IPS-18c (cell line): ENCODE data around the gene GPX4.
"Not testable (repeated sequence)": the region's sequence is repeated elsewhere in the genome, so short reads cannot be mapped to it uniquely, and the experiment has no call there.

Experiments used
- H3K4me3 ChIP-seq: 2 replicates; pipeline ENCODE4 v1.7.0; 2013; ENCODE audit warnings: low read depth, mild to moderate bottlenecking, low read length, moderate library complexity; ENCODE audit not compliant: insufficient read depth
- H3K9me3 ChIP-seq: one replicate; pipeline ENCODE4 v1.6.1; 2013; ENCODE audit warnings: mild to moderate bottlenecking, low read length, moderate library complexity; ENCODE audit not compliant: control insufficient read depth, insufficient read depth

GPX4 gene

DNA sequence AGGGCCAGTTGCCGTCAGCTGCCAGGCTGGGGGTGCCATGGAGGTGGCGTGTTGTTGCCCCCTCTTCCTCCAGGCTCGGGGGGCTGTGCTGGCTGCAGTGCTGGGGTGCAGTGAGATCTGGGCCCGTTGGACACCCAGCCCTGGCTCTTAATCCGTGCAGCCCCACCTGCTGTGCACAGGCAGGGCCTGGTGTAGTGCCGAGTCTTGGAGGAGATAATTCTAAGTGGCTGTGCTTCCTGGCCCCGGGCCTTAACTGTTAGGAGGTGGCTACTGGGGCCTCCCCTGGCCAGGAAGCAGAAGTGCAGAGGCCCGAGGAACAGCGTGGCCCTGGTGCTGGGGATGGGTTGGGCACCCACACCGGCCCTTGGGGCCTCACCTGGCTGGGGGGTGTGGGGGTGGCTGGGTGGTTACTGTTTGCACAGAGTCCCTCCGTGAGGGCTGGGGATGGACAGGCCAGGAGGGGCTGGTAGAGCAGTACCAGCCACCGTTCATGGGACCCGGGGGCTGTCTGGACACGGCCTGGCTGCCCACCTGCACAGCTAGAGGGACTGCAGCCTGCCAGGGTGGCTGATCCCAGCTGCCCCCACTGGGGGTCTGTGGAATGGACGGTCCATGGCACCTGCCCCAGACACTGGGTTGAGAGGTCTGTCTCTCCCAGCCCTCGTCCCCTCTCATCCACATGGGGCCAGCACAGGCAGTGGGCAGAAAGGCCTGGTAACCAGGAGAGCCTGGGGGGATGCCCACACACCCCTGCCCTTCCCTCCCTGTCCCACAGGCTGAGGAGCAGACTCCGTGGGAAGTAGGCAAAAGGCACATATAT lies 3.3 kb downstream of the GPX4 start:
- Histone ChIP-seq H3K4me3 (no peak overlapping the region), H3K9me3 (no peaks in the 10 kb centered on the region)

DNA sequence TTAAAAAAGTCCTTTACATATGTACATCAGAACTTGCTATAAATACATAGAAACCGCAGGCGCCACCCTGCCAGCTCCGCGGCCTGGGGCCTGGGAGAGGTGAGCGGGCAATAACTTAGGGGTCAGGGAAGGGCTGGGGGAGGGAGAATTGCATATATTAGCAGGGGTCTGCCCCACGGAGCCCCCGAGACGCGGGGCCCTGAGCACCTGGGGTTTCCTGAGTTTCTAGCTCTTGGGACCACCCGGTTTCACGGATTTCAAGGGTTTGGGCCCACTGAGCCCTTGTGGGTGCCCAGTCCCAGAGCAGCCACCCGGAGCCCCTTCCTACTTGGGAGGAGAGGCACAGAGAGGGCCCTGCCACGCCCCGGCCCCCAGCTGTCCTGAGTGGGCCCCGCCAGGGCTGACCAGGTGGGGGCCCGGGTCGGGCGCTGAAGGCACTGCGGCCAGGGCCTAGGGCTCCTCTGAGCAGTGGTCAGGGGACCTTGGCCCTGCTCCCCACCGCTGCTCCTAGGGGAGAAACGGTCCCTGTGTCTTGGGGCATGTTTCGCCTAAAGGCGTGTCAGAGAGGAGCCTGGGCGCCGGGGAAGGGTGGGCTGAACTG lies 4.0 kb downstream of the GPX4 start:
- H3K4me3 ChIP-seq = no peak overlapping the region
- H3K9me3 ChIP-seq = no peaks in the 10 kb centered on the region

DNA sequence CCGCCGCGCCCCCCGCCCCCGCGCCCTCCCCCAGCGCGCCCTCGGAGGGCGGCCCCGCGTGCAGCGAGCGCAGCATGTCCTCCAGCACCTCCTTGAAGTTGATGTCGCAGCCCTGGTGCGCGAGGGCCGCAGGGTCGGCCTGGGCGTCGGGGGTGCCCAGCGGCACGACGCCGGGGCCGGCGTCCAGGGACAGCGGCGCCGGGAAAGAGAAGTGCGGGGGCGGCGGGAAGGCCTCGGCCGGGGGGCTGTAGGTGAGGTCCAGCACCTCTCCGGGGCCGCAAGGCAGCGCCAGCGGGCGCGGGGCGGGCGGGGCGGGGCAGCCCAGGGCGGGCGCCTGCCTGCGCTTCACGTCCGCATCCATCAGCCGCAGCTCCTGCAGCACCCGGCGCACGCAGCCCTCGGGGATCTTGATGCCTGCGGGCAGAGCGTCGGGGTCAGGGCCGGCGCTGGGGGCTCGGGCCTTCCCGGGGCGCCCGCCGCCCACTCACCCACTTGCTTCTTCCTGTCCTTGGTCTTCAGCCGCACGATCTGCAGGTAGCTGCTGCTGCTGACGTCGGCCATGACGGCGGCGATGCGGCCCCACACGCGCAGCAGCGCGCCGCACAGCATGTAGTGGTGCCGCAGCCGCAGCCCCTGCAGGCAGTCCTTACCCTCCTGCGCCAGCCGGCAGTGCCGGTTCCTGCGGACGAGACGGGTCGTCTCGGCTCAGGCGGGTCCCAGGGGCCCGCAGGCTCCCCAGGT lies 4.7 kb downstream of the GPX4 start:
- no peaks in the 10 kb centered on the region for H3K9me3 ChIP-seq
- no peak overlapping the region for H3K4me3 ChIP-seq

DNA sequence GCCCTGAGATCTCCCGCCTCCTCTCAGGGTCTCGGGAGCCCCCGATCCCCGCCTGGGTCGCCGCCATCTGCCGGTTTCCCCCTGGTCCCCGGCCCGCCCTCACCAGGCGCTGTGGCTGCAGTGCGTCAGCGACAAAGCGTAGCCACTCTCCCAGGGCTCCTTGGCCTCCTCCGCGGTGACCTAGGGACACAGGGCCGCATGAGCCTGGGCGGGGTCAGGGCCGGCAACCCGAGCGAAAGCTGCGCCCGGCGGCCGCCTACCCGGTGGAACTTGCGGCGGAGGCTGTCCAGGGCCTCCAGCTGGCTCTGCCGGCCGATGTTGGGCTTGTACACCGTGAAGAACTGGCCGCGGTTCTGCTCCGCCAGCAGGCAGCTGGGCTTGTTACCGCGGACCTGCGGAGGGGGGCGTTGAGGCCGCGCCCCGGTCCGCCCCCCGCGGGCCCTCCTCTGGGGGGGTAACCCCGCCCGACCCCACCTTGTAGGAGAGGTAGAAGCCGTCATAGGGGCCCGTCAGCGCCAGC lies 5.3 kb downstream of the GPX4 start:
- Histone ChIP-seq H3K4me3 (no peak overlapping the region), H3K9me3 (no peaks in the 10 kb centered on the region)

DNA sequence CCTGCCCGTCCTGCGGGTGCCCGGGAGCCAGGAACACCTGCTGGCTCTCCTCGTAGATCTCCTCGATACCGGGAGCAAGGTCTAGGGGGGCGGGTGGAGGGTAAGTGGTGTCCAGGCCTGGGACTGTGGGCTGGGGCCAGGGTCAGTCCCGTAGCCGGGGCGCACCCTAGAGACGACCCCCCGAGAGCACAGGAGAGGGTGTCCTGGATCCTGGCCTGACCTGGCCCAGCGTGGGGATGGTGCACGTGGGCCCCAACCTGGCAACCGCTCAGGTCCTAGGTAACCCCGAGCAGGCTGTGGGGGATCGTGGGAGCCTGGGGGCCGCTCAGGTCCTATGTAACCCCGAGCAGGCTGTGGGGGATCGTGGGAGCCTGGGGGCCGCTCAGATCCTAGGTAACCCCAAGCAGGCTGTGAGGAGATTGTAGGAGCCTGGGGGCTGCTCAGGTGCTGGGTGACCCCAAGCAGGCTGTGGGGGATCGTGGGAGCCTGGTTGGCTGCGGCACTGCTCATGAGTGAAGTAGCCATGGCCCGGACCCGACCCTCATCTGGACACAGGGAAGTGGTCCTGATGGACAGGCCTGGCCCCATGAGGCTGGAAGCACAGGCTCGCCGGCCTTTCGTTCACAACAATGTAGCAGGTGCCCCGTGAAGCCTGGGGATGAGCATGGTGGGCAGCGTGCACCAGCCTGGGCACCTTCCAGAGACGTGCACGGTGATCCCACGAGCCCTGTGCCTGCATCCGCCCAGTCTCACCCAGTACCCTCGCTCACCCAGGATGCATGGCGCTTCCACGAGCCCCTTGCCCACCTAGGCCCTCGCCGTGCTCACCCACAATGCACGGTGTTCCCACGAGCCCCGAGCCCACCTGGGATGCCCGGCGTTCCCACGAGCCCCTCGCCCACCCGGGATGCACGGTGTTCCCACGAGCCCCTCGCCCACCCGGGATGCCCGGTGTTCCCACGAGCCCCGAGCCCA lies 6.2 kb downstream of the GPX4 start:
- Histone ChIP-seq H3K4me3 (no peak overlapping the region), H3K9me3 (no peaks in the 10 kb centered on the region)

GRCh38 chr19:1110809-1111640 lies 7.2 kb downstream of the GPX4 start:
- H3K9me3 ChIP-seq = no peaks in the 10 kb centered on the region
- H3K4me3 ChIP-seq = no peak overlapping the region

DNA sequence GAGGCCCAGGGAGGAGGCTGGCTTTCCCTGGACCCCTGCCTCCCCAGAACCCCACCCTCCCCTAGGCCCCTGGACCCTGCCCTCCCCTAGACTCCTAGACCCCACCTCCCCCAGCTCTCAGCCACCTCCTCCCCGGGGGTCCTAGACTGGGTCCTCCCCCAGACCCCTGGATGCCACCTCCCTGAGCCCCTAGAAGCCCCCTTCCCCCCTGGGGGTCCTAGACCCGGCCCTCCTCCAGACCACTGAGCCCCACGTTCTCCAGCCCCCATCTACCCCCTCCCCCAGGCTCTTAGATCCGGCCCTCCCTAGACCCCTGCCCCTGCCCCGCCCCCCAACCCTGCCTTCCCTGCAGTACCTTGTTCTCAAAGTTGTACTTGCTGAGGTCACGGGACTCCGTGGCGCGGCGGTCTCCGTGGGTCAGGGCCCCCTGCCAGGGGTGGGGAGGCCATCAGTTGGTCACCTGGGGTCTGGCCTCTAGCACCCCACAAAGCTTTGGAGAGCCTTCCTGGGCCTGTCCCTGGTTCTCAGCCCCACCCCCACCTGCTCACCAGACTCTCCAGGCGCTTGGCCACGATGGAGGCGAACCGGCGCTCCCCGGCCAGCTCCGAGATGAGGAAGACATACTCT lies 8.0 kb downstream of the GPX4 start:
- Histone ChIP-seq H3K9me3 (no peaks in the 10 kb centered on the region), H3K4me3 (no peak overlapping the region)

- Histone ChIP-seq H3K9me3 (no peaks in the 10 kb centered on the region), H3K4me3 (no peak overlapping the region)
Measured at GRCh38 chr19:1112268-1113029, 8.7 kb downstream of the GPX4 start.

- no peak overlapping the region for H3K4me3 ChIP-seq
- no peaks in the 10 kb centered on the region for H3K9me3 ChIP-seq
Measured at GRCh38 chr19:1113030-1113985, 9.5 kb downstream of the GPX4 start.

DNA sequence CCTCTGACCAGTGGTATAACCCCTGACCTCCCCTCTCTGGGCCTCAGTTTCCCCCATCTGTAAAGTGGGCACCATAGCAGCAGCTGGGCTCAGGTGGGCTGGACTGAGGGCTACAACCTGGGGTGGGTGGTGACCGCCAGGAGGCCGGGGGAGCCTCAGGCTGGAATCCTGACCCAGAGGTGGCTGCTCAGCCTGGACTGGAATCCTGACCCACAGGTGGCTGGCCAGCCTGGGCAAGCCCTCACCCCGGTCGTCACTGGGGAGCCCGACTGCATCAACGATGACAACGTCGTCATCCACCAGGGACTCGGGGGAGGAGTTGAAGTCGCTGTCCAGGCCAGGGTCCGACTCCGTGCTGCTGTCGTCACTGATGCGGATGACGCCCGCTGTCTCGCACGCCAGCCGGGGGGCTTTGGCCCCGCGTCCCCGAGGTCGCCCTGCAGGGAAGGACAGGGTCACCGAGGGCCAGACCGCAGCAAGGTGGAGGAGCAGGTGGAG lies 10.2 kb downstream of the GPX4 start:
- no peak overlapping the region for H3K4me3 ChIP-seq
- no peaks in the 10 kb centered on the region for H3K9me3 ChIP-seq

DNA sequence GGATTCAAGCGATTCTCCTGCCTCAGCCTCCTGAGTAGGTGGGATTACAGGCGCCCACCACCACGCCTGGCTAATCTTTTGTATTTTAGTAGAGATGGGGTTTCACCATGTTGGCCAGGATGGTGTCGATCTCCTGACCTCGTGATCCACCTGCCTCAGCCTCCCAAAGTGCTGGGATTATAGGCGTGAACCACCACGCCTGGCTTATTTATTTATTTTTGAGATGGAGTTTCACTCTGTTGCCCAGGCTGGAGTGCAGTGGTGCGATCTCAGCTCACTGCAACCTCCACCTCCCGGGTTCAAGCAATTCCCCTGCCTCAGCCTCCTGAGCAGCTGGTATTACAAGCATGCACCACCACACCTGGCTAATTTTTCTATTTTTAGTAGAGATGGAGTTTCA lies 10.9 kb downstream of the GPX4 start:
- H3K9me3 ChIP-seq, H3K4me3 ChIP-seq: not testable (repeated sequence)

- H3K9me3 ChIP-seq = no peaks in the 10 kb centered on the region
- H3K4me3 ChIP-seq = no peak overlapping the region
Measured at GRCh38 chr19:1115646-1116420, 12.0 kb downstream of the GPX4 start.

GRCh38 chr19:1116726-1117581 lies 13.2 kb downstream of the GPX4 start:
- Histone ChIP-seq H3K9me3 (no peaks in the 10 kb centered on the region), H3K4me3 (no peak overlapping the region)
